AG09319 (cell line): ENCODE measurements around the gene TCERG1L.

Experiments
- DNase-seq: peaks from one replicate; pipeline ENCODE4 v3.0.0-alpha.2; 2010; ENCODE audit warnings: low read depth; ENCODE audit errors: extremely low read depth
- CTCF ChIP-seq: IDR thresholded peaks from 2 replicates; pipeline ENCODE4 v1.5.1; 2011; ENCODE audit warnings: low read depth, mild to moderate bottlenecking, inconsistent platforms, low read length, moderate library complexity

Gene TCERG1L

DNA sequence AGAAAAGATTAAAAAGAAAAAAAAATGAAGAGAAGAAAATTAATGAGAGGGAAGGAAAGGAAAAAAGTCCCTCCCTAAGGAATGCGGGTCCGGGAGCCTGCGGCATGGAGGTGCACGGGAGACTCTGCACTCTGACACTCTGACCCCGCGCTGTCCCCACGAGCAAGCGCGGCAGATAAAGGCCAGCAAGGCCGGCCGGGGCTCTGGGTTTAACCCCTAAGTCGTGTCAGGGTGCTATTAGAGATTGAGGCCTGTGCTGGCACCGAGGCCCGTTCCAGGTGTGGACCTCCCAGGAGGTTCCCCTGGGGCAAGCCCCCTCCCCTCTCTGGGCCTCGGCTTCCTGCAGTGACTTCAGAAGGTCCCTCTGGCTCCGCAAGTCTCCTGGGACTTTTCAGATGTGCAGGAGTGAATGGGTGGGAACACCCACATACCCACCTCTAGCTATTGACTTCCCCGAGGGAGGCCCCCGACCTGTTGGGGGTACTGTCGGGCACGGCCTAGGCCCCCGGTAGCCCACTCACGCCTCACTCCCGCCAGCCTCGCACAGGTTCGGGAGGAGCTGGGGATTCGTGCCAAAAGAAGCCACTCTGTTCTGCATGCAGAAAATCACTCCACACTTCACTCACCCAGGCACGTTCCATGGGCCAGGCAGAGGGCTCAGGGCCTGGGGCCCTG lies 164.1 kb downstream of the TCERG1L start:
- TF ChIP-seq CTCF = no peak

DNA sequence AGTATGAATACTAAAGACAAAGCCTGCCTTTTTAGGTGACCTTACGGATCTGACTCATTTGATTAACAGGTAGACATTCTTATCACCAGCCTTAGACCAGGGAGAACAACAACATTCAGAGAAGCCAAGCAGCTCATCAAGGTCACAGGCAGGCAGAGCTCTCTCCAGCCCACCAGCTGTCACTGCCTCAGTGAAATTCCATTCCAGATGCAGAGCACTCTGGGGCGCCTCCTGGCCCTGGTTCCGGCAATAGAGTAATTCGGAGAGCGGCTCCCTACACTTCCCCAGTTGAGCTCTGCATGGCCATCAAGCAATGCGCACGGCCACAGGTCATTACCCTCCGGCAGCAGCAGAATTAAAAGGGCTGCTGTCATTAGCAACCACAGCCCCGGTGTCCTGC lies 164.7 kb downstream of the TCERG1L start:
- TF ChIP-seq CTCF = no peak
- DNase-seq = no peak

More for the DNA sequence above, 164.1 kb downstream of the TCERG1L start:
- DNase-seq = no peak

DNA sequence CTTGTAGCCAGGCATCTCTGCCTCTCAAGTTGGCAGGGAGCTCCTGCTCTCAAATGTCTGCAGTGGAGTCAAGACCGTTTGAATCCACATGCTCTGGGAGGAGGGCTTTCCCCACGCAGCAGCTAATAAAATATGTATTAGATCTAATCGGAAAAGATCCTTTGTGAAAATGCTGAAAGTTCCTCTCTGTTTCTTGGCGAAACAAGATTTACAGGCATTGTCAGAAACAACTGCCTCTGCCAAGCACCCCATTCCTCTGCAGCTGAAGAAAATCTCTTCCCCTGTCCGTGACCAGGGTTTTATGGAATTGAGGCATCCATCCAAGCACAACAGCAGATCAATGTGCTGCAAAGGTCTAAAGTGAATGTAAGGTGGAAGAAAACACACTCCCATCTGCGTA lies 165.8 kb downstream of the TCERG1L start:
- no peak for TF ChIP-seq CTCF
- no peak for DNase-seq

- no peak for TF ChIP-seq CTCF
- DNase-seq = no peak
Measured at GRCh38 chr10:131144711-131145375, 166.7 kb downstream of the TCERG1L start.

DNA sequence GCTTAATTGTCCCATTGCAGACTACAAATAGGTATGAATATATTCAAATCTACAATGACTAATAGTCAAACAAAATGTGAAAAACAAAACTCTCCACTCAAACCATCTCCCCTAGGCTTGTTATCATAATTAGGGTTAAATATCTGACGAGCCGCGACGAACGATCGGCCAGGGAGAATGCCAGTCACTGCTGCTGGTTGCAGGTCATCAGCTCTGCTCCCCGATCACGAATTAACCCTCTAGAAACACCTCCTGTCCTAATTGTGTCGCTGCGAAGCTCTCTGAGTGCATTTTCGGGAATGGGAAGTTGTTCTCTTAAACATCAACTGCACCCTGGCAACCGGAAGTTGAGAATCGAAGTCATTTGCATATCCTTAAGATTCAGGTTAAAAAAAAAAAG lies 167.3 kb downstream of the TCERG1L start:
- no peak for TF ChIP-seq CTCF

DNA sequence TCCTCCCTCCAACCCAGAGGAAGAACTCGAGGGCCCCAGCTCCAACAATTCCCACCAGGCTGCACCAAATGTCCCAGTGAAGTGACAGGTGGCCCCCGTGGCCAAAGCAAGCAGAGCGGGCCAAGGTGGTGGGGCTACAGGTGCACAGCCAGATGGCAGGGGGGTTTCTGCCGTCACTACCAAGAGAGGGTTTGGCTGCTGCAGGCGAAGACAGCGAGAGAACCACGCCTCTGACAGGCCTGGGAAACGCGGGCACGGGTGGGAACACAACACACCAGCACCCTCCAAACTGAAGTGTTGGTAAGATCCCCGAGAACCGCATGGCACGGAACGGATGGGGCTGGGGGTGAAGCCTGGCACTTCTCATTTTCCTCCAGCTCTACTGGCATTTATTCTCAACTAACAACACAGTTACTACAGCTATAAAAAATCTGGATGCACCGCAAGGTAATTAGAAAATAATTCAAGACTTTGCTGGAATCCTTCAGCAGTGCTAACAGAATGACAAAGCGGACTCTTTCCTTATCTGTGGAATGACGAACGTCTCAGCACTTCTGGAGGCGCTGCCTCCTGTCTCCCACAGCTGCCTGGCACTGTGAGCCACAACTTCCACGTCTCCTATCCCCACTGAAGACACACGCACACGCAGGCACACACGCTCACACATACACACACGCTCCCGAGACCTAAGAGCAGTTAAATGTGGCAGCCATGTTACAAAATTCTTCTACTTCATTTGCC lies 167.9 kb downstream of the TCERG1L start:
- no peak for TF ChIP-seq CTCF
- DNase-seq = no peak

More for the DNA sequence above, 167.3 kb downstream of the TCERG1L start:
- DNase-seq = no peak
